Glutamatergic neuron (in vitro differentiated cells): ENCODE results near the gene ZNF230. TPM values are rescaled to one million over a fixed set of nuclear protein-coding genes. Genes with fewer than 3 reads are reported as not detected.

Source experiments
- DNase-seq: peaks from one replicate; pipeline ENCODE4 v3.0.0; 2022
- H3K27ac Mint-ChIP-seq: one replicate; pipeline ENCODE4 v1.8.0; 2020; ENCODE audit warnings: mild to moderate bottlenecking, mixed read lengths, inconsistent platforms; ENCODE audit not compliant: unreplicated experiment
- H3K27me3 Mint-ChIP-seq: one replicate; pipeline ENCODE4 v1.8.0; 2020; ENCODE audit warnings: mild to moderate bottlenecking, moderate library complexity, mixed read lengths, inconsistent platforms; ENCODE audit not compliant: unreplicated experiment
- H3K36me3 Mint-ChIP-seq: one replicate; pipeline ENCODE4 v1.8.0; 2020; ENCODE audit warnings: mild to moderate bottlenecking, mixed read lengths, inconsistent platforms; ENCODE audit not compliant: unreplicated experiment
- H3K4me1 Mint-ChIP-seq: one replicate; pipeline ENCODE4 v1.8.0; 2020; ENCODE audit warnings: mild to moderate bottlenecking, low read depth, mixed read lengths, inconsistent platforms; ENCODE audit not compliant: unreplicated experiment
- H3K4me3 Mint-ChIP-seq: one replicate; pipeline ENCODE4 v1.8.0; 2020; ENCODE audit warnings: mild to moderate bottlenecking, mixed read lengths, inconsistent platforms; ENCODE audit not compliant: unreplicated experiment
- H3K9me3 Mint-ChIP-seq: one replicate; pipeline ENCODE4 v1.8.0; 2020; ENCODE audit warnings: mild to moderate bottlenecking, moderate library complexity, mixed read lengths, inconsistent platforms; ENCODE audit not compliant: unreplicated experiment
- total RNA-seq: library from RNA; stranded (reverse); fragmentation: NEBNext Ultra II Directional; extraction: Animal tissue kit (Norgen Biotek cat#: 25700); gene quantifications from one replicate; pipeline ENCODE4 v1.2.1, GENCODE V29; 2021; ENCODE audit not compliant: unreplicated experiment
- TF ChIP-seq, protein P1 (sequence below): fragments of 200-600 bp; sonication (generic); IDR thresholded peaks from one replicate; pipeline ENCODE4 v1.5.0; 2021; ENCODE audit not compliant: partially characterized antibody, unreplicated experiment

The ZNF230 gene
- total RNA-seq, 1 donor from 2014 or later = 2.8 TPM

GRCh38 chr19:44055870-44056269, 53.1 kb downstream of the ZNF230 start:
- TF ChIP-seq, protein P1, sequence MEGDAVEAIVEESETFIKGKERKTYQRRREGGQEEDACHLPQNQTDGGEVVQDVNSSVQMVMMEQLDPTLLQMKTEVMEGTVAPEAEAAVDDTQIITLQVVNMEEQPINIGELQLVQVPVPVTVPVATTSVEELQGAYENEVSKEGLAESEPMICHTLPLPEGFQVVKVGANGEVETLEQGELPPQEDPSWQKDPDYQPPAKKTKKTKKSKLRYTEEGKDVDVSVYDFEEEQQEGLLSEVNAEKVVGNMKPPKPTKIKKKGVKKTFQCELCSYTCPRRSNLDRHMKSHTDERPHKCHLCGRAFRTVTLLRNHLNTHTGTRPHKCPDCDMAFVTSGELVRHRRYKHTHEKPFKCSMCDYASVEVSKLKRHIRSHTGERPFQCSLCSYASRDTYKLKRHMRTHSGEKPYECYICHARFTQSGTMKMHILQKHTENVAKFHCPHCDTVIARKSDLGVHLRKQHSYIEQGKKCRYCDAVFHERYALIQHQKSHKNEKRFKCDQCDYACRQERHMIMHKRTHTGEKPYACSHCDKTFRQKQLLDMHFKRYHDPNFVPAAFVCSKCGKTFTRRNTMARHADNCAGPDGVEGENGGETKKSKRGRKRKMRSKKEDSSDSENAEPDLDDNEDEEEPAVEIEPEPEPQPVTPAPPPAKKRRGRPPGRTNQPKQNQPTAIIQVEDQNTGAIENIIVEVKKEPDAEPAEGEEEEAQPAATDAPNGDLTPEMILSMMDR = no peak
- no peak overlapping the region for H3K4me3 Mint-ChIP-seq
- DNase-seq = no peak

DNA sequence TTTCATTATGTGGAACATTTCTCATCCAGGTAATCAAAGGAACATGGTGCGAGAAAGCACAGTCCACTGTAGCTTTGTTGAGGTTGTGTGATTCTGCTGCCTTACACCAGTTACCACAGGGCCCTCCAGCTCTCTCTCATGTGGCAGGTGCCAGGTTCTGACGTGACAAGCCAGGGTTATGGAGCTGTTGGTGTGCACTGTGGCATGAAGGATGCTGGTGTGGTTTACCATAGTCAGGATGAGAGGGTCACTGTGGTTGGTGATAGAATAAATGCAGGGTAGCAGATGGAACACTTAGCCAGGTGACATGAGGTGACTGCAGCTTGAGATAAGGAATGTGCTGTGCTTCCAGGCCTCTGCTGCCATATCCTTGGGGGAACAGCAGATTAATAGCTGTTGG, 56.5 kb downstream of the ZNF230 start:
- TF ChIP-seq, protein P1 = no peak
- no peaks in the 10 kb centered on the region for H3K4me1 Mint-ChIP-seq
- peaks cover 35% of the 10 kb centered on the region for H3K36me3 Mint-ChIP-seq
- peaks cover 5% of the 10 kb centered on the region for H3K9me3 Mint-ChIP-seq
- no peak overlapping the region for H3K4me3 Mint-ChIP-seq
- no peak overlapping the region for H3K27ac Mint-ChIP-seq
- no peaks in the 10 kb centered on the region for H3K27me3 Mint-ChIP-seq
- no peak for DNase-seq

More at GRCh38 chr19:44055870-44056269, 53.1 kb downstream of the ZNF230 start:
- Mint-ChIP-seq H3K9me3 (peaks cover 5% of the 10 kb centered on the region), H3K27me3 (no peaks in the 10 kb centered on the region), H3K36me3 (peaks cover 34% of the 10 kb centered on the region), H3K4me1 (no peaks in the 10 kb centered on the region), H3K27ac (no peak overlapping the region)

DNA sequence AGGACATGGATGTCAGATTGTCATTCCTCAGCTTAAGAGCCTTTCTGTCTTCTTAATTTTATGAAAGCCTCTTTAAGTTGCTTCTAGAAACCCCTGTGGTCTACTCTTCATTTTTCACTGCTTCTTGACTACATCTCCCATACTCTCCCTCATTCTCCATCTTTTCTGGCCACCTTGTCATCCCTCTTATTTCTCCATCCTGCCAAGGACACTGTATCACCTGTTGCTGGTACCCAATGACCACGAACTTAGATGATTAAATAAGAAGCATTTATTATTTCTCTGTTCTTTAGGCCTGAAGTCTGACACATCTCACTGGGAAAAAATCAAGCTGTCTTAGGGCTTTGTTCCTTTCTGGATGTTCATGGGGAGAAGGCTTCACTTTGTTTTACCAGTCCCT, 58.3 kb downstream of the ZNF230 start:
- H3K27me3 Mint-ChIP-seq = no peaks in the 10 kb centered on the region
- DNase-seq = no peak
- H3K36me3 Mint-ChIP-seq = peaks cover 29% of the 10 kb centered on the region
- H3K27ac Mint-ChIP-seq = no peak overlapping the region
- no peak overlapping the region for H3K4me3 Mint-ChIP-seq
- H3K4me1 Mint-ChIP-seq = no peaks in the 10 kb centered on the region
- TF ChIP-seq, protein P1 = no peak
- H3K9me3 Mint-ChIP-seq = peaks cover 4% of the 10 kb centered on the region

Other genes with a start within 250 kb of the ZNF230 start
- gene SMG9, start 248.0 kb upstream of the ZNF230 start, total RNA-seq = 34.1 TPM
- gene KCNN4, start 222.0 kb upstream of the ZNF230 start, total RNA-seq = 0.44 TPM
- not detected for gene LYPD5, start 200.5 kb upstream of the ZNF230 start, total RNA-seq
- gene ZNF283, start 175.6 kb upstream of the ZNF230 start, total RNA-seq = 13.0 TPM
- 3.0 TPM for gene ZNF404, start 119.0 kb upstream of the ZNF230 start, total RNA-seq
- 12.1 TPM for gene ZNF45, start 67.7 kb upstream of the ZNF230 start, total RNA-seq
- gene ZNF221, start 51.7 kb upstream of the ZNF230 start, total RNA-seq = 16.1 TPM
- gene ZNF155, start 18.8 kb upstream of the ZNF230 start, total RNA-seq = 12.3 TPM
- 12.2 TPM for gene ZNF222, start 22.4 kb downstream of the ZNF230 start, total RNA-seq
- 7.6 TPM for gene ZNF223, start 49.1 kb downstream of the ZNF230 start, total RNA-seq
- gene ZNF284, start 69.2 kb downstream of the ZNF230 start, total RNA-seq = 3.9 TPM
- gene ZNF224, start 91.4 kb downstream of the ZNF230 start, total RNA-seq = 20.1 TPM
- 7.1 TPM for gene ZNF225, start 110.4 kb downstream of the ZNF230 start, total RNA-seq
- gene ZNF234, start 138.6 kb downstream of the ZNF230 start, total RNA-seq = 19.2 TPM
- gene ZNF226, start 162.1 kb downstream of the ZNF230 start, total RNA-seq = 27.9 TPM
- gene ZNF227, start 209.6 kb downstream of the ZNF230 start, total RNA-seq = 26.4 TPM